ENCODE data around the gene MAP3K21. TPM values are rescaled to one million over a fixed set of nuclear protein-coding genes. Genes with fewer than 3 reads are reported as not detected.

Gene MAP3K21
- total RNA-seq, 4 donors from 2014 or later: 1.3 to 5.5 (median 3.0) TPM

- ATAC-seq (ENCODE audit: low FRiP score): no peak
- TF ChIP-seq CTCF (IDR thresholded peaks at IDR 0.05): no peak
Observed at GRCh38 chr1:233290396-233291034, 37.0 kb upstream of the MAP3K21 start.

GRCh38 chr1:233293556-233294446 is 33.7 kb upstream of the MAP3K21 start:
- ATAC-seq (ENCODE audit: low FRiP score) (no peak), DNase-seq (ENCODE audit: low spot score) (no peak)
- TF ChIP-seq CTCF (IDR thresholded peaks at IDR 0.05): no peak

More at GRCh38 chr1:233290396-233291034, 37.0 kb upstream of the MAP3K21 start:
- DNase-seq (ENCODE audit: low spot score): no peak

DNA sequence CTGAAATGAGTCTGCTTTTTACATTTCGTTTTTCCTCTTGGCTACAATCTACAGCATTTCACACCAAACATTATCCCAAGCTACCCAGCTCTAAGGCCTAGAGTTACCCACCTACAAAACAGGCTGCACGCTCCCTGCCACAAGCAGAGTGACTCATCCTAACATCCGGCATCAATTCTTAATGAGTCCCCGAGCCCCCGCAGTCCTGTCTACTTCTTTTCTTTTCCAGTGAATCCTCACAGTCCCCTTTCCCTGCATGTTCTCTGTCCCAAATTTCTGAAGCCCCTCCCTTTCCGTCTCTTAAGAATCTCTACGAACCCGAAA is 32.6 kb upstream of the MAP3K21 start:
- DNase-seq (ENCODE audit: low spot score): no peak
- ATAC-seq (ENCODE audit: low FRiP score): peak; percentile 79
- no peak for TF ChIP-seq CTCF (IDR thresholded peaks at IDR 0.05)

- no peak for TF ChIP-seq CTCF (IDR thresholded peaks at IDR 0.05)
- no peak for DNase-seq (ENCODE audit: low spot score)
- ATAC-seq (ENCODE audit: low FRiP score): peak; percentile 75
Observed at GRCh38 chr1:233295237-233295974, 32.1 kb upstream of the MAP3K21 start, which contains the start of gene PCNX2. PCNX2 (minus strand) TSS chr1:233295725; CDS start chr1:233295478, 247 bp downstream.

DNA sequence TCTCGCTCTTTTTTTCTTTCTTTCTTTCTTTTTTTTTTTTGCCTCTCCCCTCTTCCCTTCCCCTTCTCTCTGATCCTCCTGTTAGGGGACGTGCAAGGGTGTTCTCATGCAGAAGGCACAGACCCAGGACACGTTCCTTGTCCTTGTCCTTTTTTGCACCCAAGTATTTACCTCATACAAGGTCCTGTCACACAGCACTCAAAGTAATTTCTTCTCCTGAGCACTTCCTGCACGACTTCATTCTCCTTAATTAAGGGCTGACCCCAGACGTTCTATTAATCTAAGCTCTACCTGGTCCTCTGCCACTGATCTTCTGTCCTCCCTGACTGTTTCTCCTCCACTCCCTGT is 31.6 kb upstream of the MAP3K21 start:
- DNase-seq (ENCODE audit: low spot score) (no peak), ATAC-seq (ENCODE audit: low FRiP score) (no peak)
- TF ChIP-seq CTCF (IDR thresholded peaks at IDR 0.05): no peak

DNA sequence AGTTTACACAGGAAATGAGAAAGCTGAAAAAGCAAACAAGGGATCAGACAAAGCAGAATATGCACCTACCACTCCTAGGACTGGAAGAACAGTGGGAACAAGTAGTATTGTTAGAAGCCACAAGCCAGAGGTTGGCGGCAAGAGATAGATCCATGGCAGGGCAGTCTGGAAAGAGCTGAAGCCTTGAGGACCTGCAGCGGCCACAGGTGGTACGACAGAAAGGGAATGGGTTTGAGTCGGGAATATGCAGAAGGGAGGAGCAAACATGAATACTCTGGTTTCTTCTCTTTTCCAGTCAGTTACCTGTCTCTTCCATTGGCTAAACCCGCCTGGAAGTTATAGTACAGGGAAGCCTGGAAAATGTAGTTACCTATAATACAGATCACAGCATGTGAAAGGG is 28.1 kb upstream of the MAP3K21 start:
- ATAC-seq (ENCODE audit: low FRiP score) (no peak), DNase-seq (ENCODE audit: low spot score) (no peak)
- TF ChIP-seq CTCF (IDR thresholded peaks at IDR 0.05): no peak

Data from omental fat pad (tissue), 4 donors.